Measurements from ENCODE around the gene PPP1R13L.

GRCh38 chr19:45355910-45356309, 49.0 kb downstream of the PPP1R13L start:
- TF ChIP-seq SRF (IDR thresholded peaks at IDR 0.05; ENCODE audit: low read depth, low read length): no peak
- TF ChIP-seq CTCF (IDR thresholded peaks at IDR 0.05; ENCODE audit: control extremely low read depth in 1 of 3, insufficient read depth in 1 of 3, low read depth in 1 of 3, low read length in 3 of 3): no peak
- TF ChIP-seq SP2 (IDR thresholded peaks at IDR 0.05; ENCODE audit: low read length): no peak
- no peak for TF ChIP-seq PHF8 (conservative IDR thresholded peaks at IDR 0.05; ENCODE audit: low read depth, low read length)
- TF ChIP-seq POLR2A (IDR thresholded peaks at IDR 0.05; ENCODE audit: control extremely low read depth in 1 of 2, low read depth in 2 of 2, low read length in 2 of 2): no peak
- no peak for TF ChIP-seq FOSL1 (IDR thresholded peaks at IDR 0.05; ENCODE audit: insufficient read depth, low read depth, low read length)
- TF ChIP-seq JUND (IDR thresholded peaks at IDR 0.05; ENCODE audit: low read length): no peak
- TF ChIP-seq EP300 (IDR thresholded peaks at IDR 0.05; ENCODE audit: borderline replicate concordance in 1 of 2, low read depth in 2 of 2, low read length in 2 of 2): no peak
